ENCODE data around the gene SYNE3. TPM values are rescaled to one million over a fixed set of nuclear protein-coding genes. Genes with fewer than 3 reads are reported as not detected.

SYNE3 gene
- total and polyA plus RNA-seq, 2 donors (not counting 1 experiment from before 2014, with no cell fraction given), result 4.9 to 24.1 TPM

DNA sequence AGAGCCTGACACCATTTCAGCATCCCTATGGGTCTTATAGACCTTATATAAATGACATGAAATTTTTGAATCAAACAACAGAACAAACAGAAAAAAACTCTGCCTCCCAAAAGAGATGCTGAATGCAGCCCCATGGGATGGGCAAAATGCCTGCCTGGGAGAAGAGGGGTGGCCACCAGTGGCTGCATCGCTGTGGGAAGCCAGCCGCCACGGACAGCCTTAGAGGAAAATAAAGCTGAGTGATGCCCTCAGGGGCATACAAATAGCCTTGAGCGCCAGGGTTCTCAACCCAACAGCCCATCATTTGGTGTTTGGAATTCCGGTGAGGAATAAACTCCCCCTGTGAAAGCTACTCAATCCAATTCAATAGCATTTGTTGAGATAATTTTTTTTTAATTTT, 22.9 kb downstream of the SYNE3 start:
- Histone ChIP-seq H3K9ac (ENCODE audit: insufficient read depth, low read length) (no peak overlapping the region), H3K27ac (ENCODE audit: insufficient read depth, low read length) (no peak overlapping the region), H3K27me3 (ENCODE audit: control insufficient read depth, insufficient read depth, low read length) (no peaks in the 10 kb centered on the region), H3K4me1 (ENCODE audit: control insufficient read depth, extremely low read depth, insufficient read depth, low read length) (peaks cover 28% of the 10 kb centered on the region), H3K79me2 (ENCODE audit: control insufficient read depth, insufficient read depth, low read length) (peaks cover 32% of the 10 kb centered on the region), H2AFZ (ENCODE audit: low read length) (no peak overlapping the region), H3K4me2 (ENCODE audit: extremely low read depth, insufficient read depth, low read length) (no peak overlapping the region), H3K36me3 (ENCODE audit: control insufficient read depth, insufficient read depth, low read length) (peaks cover 2% of the 10 kb centered on the region), H3K9me3 (ENCODE audit: control insufficient read depth, insufficient read depth, low read depth, low read length) (no peaks in the 10 kb centered on the region), H4K20me1 (ENCODE audit: control insufficient read depth, extremely low read depth, insufficient read depth, low read length) (no peaks in the 10 kb centered on the region), H3K4me3 (replicated peaks in 1 of 4; ENCODE audit: control extremely low read depth in 1 of 4, insufficient read depth in 1 of 4, low read depth in 3 of 4, low read length in 4 of 4) (no peak overlapping the region)
- DNase-seq (ENCODE audit: low read depth in 2 of 2), result no peak
- no peak for TF ChIP-seq EZH2 (IDR thresholded peaks at IDR 0.05; ENCODE audit: low read length, missing control alignments)

DNA sequence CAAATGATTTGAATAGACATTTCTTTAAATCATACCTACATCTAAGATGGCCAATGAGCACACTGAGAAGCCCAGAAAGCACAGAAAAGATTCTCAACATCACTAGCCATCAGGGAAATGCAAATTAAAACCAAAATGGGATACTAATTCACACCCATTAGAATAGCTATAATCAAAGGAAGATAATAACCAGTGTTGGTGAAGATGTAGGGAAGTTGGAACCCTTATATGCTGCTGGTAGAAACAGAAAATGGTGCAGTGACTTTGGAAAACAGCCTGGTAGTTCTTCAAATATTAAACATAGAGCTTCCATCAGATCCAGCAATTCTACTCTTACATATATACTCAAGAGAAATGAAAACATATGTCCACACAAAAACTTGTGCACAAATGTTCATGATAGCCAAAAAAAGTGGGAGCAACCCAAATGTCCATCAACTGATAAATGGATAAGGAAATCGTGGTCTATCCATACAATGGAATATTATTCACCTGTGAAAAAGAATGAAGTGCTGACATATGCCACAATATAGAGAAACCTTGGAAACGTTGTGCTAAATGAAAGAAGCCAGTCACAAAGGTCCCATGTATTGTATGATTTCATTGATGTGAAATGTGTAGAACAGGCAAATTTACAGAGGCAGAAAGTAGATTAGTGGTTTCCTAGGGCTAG, 24.4 kb downstream of the SYNE3 start:
- Histone ChIP-seq H3K4me2 (ENCODE audit: extremely low read depth, insufficient read depth, low read length) (no peak overlapping the region), H3K36me3 (ENCODE audit: control insufficient read depth, insufficient read depth, low read length) (peaks cover 2% of the 10 kb centered on the region), H2AFZ (ENCODE audit: low read length) (no peak overlapping the region), H3K9me3 (ENCODE audit: control insufficient read depth, insufficient read depth, low read depth, low read length) (no peaks in the 10 kb centered on the region), H3K79me2 (ENCODE audit: control insufficient read depth, insufficient read depth, low read length) (peaks cover 32% of the 10 kb centered on the region), H3K27ac (ENCODE audit: insufficient read depth, low read length) (no peak overlapping the region), H3K27me3 (ENCODE audit: control insufficient read depth, insufficient read depth, low read length) (no peaks in the 10 kb centered on the region), H4K20me1 (ENCODE audit: control insufficient read depth, extremely low read depth, insufficient read depth, low read length) (no peaks in the 10 kb centered on the region), H3K4me3 (replicated peaks in 1 of 4; ENCODE audit: control extremely low read depth in 1 of 4, insufficient read depth in 1 of 4, low read depth in 3 of 4, low read length in 4 of 4) (no peak overlapping the region), H3K4me1 (ENCODE audit: control insufficient read depth, extremely low read depth, insufficient read depth, low read length) (peaks cover 23% of the 10 kb centered on the region), H3K9ac (ENCODE audit: insufficient read depth, low read length) (no peak overlapping the region)
- TF ChIP-seq, protein P1, sequence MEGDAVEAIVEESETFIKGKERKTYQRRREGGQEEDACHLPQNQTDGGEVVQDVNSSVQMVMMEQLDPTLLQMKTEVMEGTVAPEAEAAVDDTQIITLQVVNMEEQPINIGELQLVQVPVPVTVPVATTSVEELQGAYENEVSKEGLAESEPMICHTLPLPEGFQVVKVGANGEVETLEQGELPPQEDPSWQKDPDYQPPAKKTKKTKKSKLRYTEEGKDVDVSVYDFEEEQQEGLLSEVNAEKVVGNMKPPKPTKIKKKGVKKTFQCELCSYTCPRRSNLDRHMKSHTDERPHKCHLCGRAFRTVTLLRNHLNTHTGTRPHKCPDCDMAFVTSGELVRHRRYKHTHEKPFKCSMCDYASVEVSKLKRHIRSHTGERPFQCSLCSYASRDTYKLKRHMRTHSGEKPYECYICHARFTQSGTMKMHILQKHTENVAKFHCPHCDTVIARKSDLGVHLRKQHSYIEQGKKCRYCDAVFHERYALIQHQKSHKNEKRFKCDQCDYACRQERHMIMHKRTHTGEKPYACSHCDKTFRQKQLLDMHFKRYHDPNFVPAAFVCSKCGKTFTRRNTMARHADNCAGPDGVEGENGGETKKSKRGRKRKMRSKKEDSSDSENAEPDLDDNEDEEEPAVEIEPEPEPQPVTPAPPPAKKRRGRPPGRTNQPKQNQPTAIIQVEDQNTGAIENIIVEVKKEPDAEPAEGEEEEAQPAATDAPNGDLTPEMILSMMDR (conservative IDR thresholded peaks at IDR 0.05 in 1 of 2, IDR thresholded peaks at IDR 0.05 in 1 of 2; ENCODE audit: low read depth in 1 of 2, low read length in 2 of 2), result no peak
- TF ChIP-seq EZH2 (IDR thresholded peaks at IDR 0.05; ENCODE audit: low read length, missing control alignments), result no peak
- no peak for DNase-seq (ENCODE audit: low read depth in 2 of 2)

GRCh38 chr14:95490727-95491451, 25.6 kb downstream of the SYNE3 start:
- H3K27me3 ChIP-seq (ENCODE audit: control insufficient read depth, insufficient read depth, low read length), result no peaks in the 10 kb centered on the region
- peaks cover 2% of the 10 kb centered on the region for H3K36me3 ChIP-seq (ENCODE audit: control insufficient read depth, insufficient read depth, low read length)
- H3K9me3 ChIP-seq (ENCODE audit: control insufficient read depth, insufficient read depth, low read depth, low read length), result no peaks in the 10 kb centered on the region
- peaks cover 16% of the 10 kb centered on the region for H3K4me1 ChIP-seq (ENCODE audit: control insufficient read depth, extremely low read depth, insufficient read depth, low read length)
- no peaks in the 10 kb centered on the region for H4K20me1 ChIP-seq (ENCODE audit: control insufficient read depth, extremely low read depth, insufficient read depth, low read length)
- no peak for TF ChIP-seq EZH2 (IDR thresholded peaks at IDR 0.05; ENCODE audit: low read length, missing control alignments)
- TF ChIP-seq, protein P1 (conservative IDR thresholded peaks at IDR 0.05 in 1 of 2, IDR thresholded peaks at IDR 0.05 in 1 of 2; ENCODE audit: low read depth in 1 of 2, low read length in 2 of 2), result no peak
- peaks cover 31% of the 10 kb centered on the region for H3K79me2 ChIP-seq (ENCODE audit: control insufficient read depth, insufficient read depth, low read length)
- H3K9ac ChIP-seq (ENCODE audit: insufficient read depth, low read length), result no peak overlapping the region
- H3K4me3 ChIP-seq (replicated peaks in 1 of 4; ENCODE audit: control extremely low read depth in 1 of 4, insufficient read depth in 1 of 4, low read depth in 3 of 4, low read length in 4 of 4), result no peak overlapping the region
- no peak overlapping the region for H3K27ac ChIP-seq (ENCODE audit: insufficient read depth, low read length)
- H2AFZ ChIP-seq (ENCODE audit: low read length), result no peak overlapping the region
- H3K4me2 ChIP-seq (ENCODE audit: extremely low read depth, insufficient read depth, low read length), result no peak overlapping the region
- peak; percentile 29 to 40 for DNase-seq (ENCODE audit: low read depth in 2 of 2)
